ENCODE measurements around the gene MAPKAPK3. TPM values are rescaled to one million over a fixed set of nuclear protein-coding genes. Genes with fewer than 3 reads are reported as not detected.

MAPKAPK3 gene
- polyA plus RNA-seq (2013), result 14.1 and 14.5 TPM in 2 replicates

GRCh38 chr3:50617096-50617791 lies at the start of gene MAPKAPK3:
TSS of gene MAPKAPK3 (plus strand) at chr3:50617151. CDS start at chr3:50617566, 415 bp downstream.
- Histone ChIP-seq H2BK120ac (ENCODE audit: insufficient read depth, low read length, poor library complexity) (peak within 1 kb of the TSS; percentile 48), H3K36me3 (ENCODE audit: control insufficient read depth in 1 of 2, insufficient read depth in 2 of 2, low read length in 2 of 2) (no peaks in the 10 kb centered on the region), H3K14ac (ENCODE audit: low read length) (peak within 1 kb of the TSS; percentile 63), H3K4me1 (ENCODE audit: control insufficient read depth in 1 of 2, insufficient read depth in 2 of 2, low read length in 2 of 2) (peaks cover 7% of the 10 kb centered on the region in 2 experiments), H2BK5ac (ENCODE audit: low read depth, low read length, poor library complexity) (peak within 1 kb of the TSS; percentile 22), H4K8ac (ENCODE audit: low read depth, low read length) (peak within 1 kb of the TSS; percentile 74), H4K12ac (ENCODE audit: low read depth, low read length) (peak within 1 kb of the TSS; percentile 61), H3K18ac (ENCODE audit: low read length) (peak within 1 kb of the TSS; percentile 78), H3K9me3 (ENCODE audit: insufficient read depth, low read depth, low read length) (peaks cover 1% of the 10 kb centered on the region), H3K23ac (ENCODE audit: low read length) (no peak within 1 kb of the TSS), H3K79me2 (ENCODE audit: control insufficient read depth, insufficient read depth, low read length, poor library complexity) (peaks cover 6% of the 10 kb centered on the region), H4K91ac (ENCODE audit: low read depth, low read length) (peak within 1 kb of the TSS; percentile 63), H3K4ac (ENCODE audit: low read depth, low read length) (peak within 1 kb of the TSS; percentile 34), H3K4me3 (ENCODE audit: low read depth, low read length) (peak within 1 kb of the TSS; percentile 77), H2BK12ac (ENCODE audit: low read length) (peak within 1 kb of the TSS; percentile 32), H3K79me1 (ENCODE audit: low read length) (peaks cover 3% of the 10 kb centered on the region), H2AK5ac (ENCODE audit: low read length) (no peak within 1 kb of the TSS), H3K9ac (ENCODE audit: low read length) (peak within 1 kb of the TSS; percentile 72), H2AFZ (ENCODE audit: insufficient read depth, low read length, poor library complexity) (peak within 1 kb of the TSS; percentile 82), H3K27me3 (ENCODE audit: insufficient read depth, low read length) (no peaks in the 10 kb centered on the region), H3K4me2 (ENCODE audit: low read length) (peak within 1 kb of the TSS; percentile 97), H3K27ac (ENCODE audit: low read depth, low read length) (peak within 1 kb of the TSS; percentile 16)
- no CpG with 5 or more reads among the region's 58 CpGs for WGBS (ENCODE audit: extremely low coverage, insufficient coverage, insufficient read length)
- peak in 1 of 2 donors; percentile 39 for DNase-seq

DNA sequence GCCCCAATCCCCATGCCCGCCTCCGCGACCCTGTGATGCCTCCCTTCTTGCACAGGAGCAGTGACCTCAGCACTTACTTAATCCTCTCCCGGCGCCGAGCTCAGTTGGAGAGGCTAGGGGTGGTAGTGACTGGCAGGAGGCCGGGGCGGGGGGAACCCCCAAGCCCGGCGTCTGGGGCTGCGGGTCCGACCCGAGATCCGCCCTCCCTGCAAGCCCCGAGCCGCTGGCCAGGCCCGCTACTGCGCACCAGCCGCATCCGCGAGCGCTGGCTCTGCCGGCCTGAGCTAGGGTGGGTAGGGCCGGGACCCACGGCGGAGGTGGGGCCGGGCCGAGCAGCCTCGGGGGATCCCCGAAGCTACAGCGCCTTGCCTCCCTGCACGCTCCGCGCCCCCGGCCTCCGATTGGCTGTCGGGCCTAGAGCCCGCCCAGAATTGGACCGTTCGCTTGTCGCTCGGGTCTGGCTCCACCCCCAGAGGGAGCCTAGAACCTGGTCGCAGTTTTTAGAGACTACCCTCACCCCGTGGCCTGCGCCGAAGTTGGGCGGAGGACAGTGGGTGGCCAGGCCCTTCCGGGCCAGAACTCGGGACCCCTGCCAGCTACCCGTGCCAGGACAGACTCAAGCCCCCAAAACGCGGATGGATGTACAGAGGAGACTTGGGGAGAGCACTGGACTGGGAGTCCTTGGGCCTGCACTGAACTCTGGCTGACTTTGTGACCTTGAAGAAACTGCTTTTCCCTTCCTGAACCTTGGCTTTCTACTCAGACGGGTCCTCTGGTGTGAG lies 49.4 kb upstream of the MAPKAPK3 start, which contains the start of gene C3orf18:
Gene C3orf18 (minus strand): TSS at position 362 of the 782 bp plus-strand sequence. CDS start 2,048 bp downstream, outside the sequence.
- no peaks in the 10 kb centered on the region for H3K79me2 ChIP-seq (ENCODE audit: control insufficient read depth, insufficient read depth, low read length, poor library complexity)
- peak; percentile 88 to 89 for DNase-seq
- no peak within 1 kb of the TSS for H2BK5ac ChIP-seq (ENCODE audit: low read depth, low read length, poor library complexity)
- peak within 1 kb of the TSS; percentile 73 for H4K8ac ChIP-seq (ENCODE audit: low read depth, low read length)
- H3K4me3 ChIP-seq (ENCODE audit: low read depth, low read length), result peak within 1 kb of the TSS; percentile 61
- no peak within 1 kb of the TSS for H3K27ac ChIP-seq (ENCODE audit: low read depth, low read length)
- H3K18ac ChIP-seq (ENCODE audit: low read length), result no peak within 1 kb of the TSS
- H2BK120ac ChIP-seq (ENCODE audit: insufficient read depth, low read length, poor library complexity), result no peak within 1 kb of the TSS
- peak within 1 kb of the TSS; percentile 8 for H4K91ac ChIP-seq (ENCODE audit: low read depth, low read length)
- H4K12ac ChIP-seq (ENCODE audit: low read depth, low read length), result peak within 1 kb of the TSS; percentile 7
- H3K4me1 ChIP-seq (ENCODE audit: control insufficient read depth in 1 of 2, insufficient read depth in 2 of 2, low read length in 2 of 2), result peaks cover 2 to 6% of the 10 kb centered on the region in 2 experiments
- H3K27me3 ChIP-seq (ENCODE audit: insufficient read depth, low read length), result peaks cover 15% of the 10 kb centered on the region
- H2BK12ac ChIP-seq (ENCODE audit: low read length), result no peak within 1 kb of the TSS
- H3K4ac ChIP-seq (ENCODE audit: low read depth, low read length), result no peak within 1 kb of the TSS
- H3K4me2 ChIP-seq (ENCODE audit: low read length), result peak within 1 kb of the TSS; percentile 66
- no peak within 1 kb of the TSS for H2AK5ac ChIP-seq (ENCODE audit: low read length)
- H3K14ac ChIP-seq (ENCODE audit: low read length), result peak within 1 kb of the TSS; percentile 18
- H3K79me1 ChIP-seq (ENCODE audit: low read length), result peaks cover 8% of the 10 kb centered on the region
- H2AFZ ChIP-seq (ENCODE audit: insufficient read depth, low read length, poor library complexity), result peak within 1 kb of the TSS; percentile 23
- no peaks in the 10 kb centered on the region for H3K9me3 ChIP-seq (ENCODE audit: insufficient read depth, low read depth, low read length)
- no CpG with 5 or more reads among the region's 53 CpGs for WGBS (ENCODE audit: extremely low coverage, insufficient coverage, insufficient read length)
- no peak within 1 kb of the TSS for H3K23ac ChIP-seq (ENCODE audit: low read length)
- H3K36me3 ChIP-seq (ENCODE audit: control insufficient read depth in 1 of 2, insufficient read depth in 2 of 2, low read length in 2 of 2), result no peaks in the 10 kb centered on the region
- H3K9ac ChIP-seq (ENCODE audit: low read length), result no peak within 1 kb of the TSS

DNA sequence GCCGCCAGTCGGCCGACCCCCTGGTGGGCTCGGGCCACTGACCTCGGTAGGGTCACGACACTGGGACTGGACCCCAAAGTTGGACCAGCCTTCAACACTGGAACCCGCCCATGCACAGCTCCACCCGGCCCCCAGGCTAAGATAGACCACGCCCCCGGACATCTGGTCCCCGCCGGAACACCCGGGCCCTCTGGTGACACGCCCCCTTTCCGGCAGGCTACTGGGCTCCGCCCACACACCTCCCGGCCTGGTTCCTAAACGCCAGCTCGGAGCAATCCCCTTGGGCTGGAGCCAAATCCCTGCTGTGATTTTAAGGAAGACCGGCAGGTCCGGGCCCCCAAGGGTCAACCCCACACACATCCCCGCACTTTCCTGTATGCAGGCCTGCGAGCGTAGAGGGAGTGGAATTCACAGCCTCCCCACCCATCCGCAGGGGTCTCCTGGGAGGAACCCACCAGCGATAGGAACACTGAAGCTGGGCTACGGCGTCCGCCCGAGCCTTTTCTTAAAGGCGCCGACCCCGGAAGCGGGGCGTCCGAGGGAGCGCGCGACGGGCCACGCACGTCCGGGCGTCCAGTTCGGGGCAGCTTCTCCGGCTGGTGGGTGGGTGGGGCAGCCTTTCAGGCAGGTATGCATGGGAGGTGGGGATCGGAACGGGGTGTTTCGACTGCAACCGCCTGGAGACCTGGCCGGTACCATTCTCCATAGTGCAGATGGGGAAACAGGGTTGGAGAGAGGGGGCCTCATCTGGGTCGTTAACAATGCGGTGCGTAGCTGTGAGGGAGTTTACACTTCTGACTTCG lies 47.8 kb upstream of the MAPKAPK3 start, which contains the start of gene HEMK1:
Gene HEMK1 (plus strand): TSS at position 576 of the 803 bp plus-strand sequence. CDS start 1,583 bp downstream, outside the sequence.
- H3K4me3 ChIP-seq (ENCODE audit: low read depth, low read length), result peak within 1 kb of the TSS; percentile 81
- H2BK120ac ChIP-seq (ENCODE audit: insufficient read depth, low read length, poor library complexity), result peak within 1 kb of the TSS; percentile 81
- H3K9ac ChIP-seq (ENCODE audit: low read length), result peak within 1 kb of the TSS; percentile 82
- peak; percentile 94 to 96 for DNase-seq
- H4K12ac ChIP-seq (ENCODE audit: low read depth, low read length), result peak within 1 kb of the TSS; percentile 89
- H3K14ac ChIP-seq (ENCODE audit: low read length), result peak within 1 kb of the TSS; percentile 82
- H2AFZ ChIP-seq (ENCODE audit: insufficient read depth, low read length, poor library complexity), result peak within 1 kb of the TSS; percentile 98
- peak within 1 kb of the TSS; percentile 66 for H3K4ac ChIP-seq (ENCODE audit: low read depth, low read length)
- H4K8ac ChIP-seq (ENCODE audit: low read depth, low read length), result peak within 1 kb of the TSS; percentile 99
- H3K23ac ChIP-seq (ENCODE audit: low read length), result no peak within 1 kb of the TSS
- peak within 1 kb of the TSS; percentile 75 for H4K91ac ChIP-seq (ENCODE audit: low read depth, low read length)
- H3K79me2 ChIP-seq (ENCODE audit: control insufficient read depth, insufficient read depth, low read length, poor library complexity), result no peaks in the 10 kb centered on the region
- no CpG with 5 or more reads among the region's 55 CpGs for WGBS (ENCODE audit: extremely low coverage, insufficient coverage, insufficient read length)
- peak within 1 kb of the TSS; percentile 71 for H2BK5ac ChIP-seq (ENCODE audit: low read depth, low read length, poor library complexity)
- peak within 1 kb of the TSS; percentile 63 for H3K4me2 ChIP-seq (ENCODE audit: low read length)
- H3K27me3 ChIP-seq (ENCODE audit: insufficient read depth, low read length), result peaks cover 15% of the 10 kb centered on the region
- H3K18ac ChIP-seq (ENCODE audit: low read length), result peak within 1 kb of the TSS; percentile 83
- H3K4me1 ChIP-seq (ENCODE audit: control insufficient read depth in 1 of 2, insufficient read depth in 2 of 2, low read length in 2 of 2), result peaks cover 2 to 6% of the 10 kb centered on the region in 2 experiments
- H2BK12ac ChIP-seq (ENCODE audit: low read length), result no peak within 1 kb of the TSS
- H3K27ac ChIP-seq (ENCODE audit: low read depth, low read length), result peak within 1 kb of the TSS; percentile 60
- peak within 1 kb of the TSS; percentile 64 for H2AK5ac ChIP-seq (ENCODE audit: low read length)
- H3K79me1 ChIP-seq (ENCODE audit: low read length), result peaks cover 8% of the 10 kb centered on the region
- H3K36me3 ChIP-seq (ENCODE audit: control insufficient read depth in 1 of 2, insufficient read depth in 2 of 2, low read length in 2 of 2), result peaks cover 0 to 5% of the 10 kb centered on the region in 2 experiments
- no peaks in the 10 kb centered on the region for H3K9me3 ChIP-seq (ENCODE audit: insufficient read depth, low read depth, low read length)
